Thyroid gland (tissue), 4 donors: ENCODE measurements around the gene NOL11. TPM values are rescaled to one million over a fixed set of nuclear protein-coding genes. Genes with fewer than 3 reads are reported as not detected.
"Not testable (repeated sequence)": the region's sequence is repeated elsewhere in the genome, so short reads cannot be mapped to it uniquely, and the experiment has no call there.

Experiments
- DNase-seq, 2 donors: peaks; one replicate each; pipeline ENCODE4 v3.0.0-alpha.2; 2019
- H3K27ac ChIP-seq, 3 donors: fragments of 200-600 bp; sonication (generic); 1 replicate in 2 of 3; 2 replicates in 1 of 3; pipeline ENCODE4 v1.5.1; 2016 to 2019; ENCODE audit warnings: mild to moderate bottlenecking in 1 of 3, moderate library complexity in 1 of 3
- H3K27me3 ChIP-seq: fragments of 200-600 bp; sonication (generic); one replicate; pipeline ENCODE4 v1.5.1; 2019
- H3K36me3 ChIP-seq, 2 donors: fragments of 200-600 bp; sonication (generic); one replicate each; pipeline ENCODE4 v1.5.1; 2016 to 2019
- H3K4me1 ChIP-seq, 2 donors: fragments of 200-600 bp; sonication (generic); one replicate each; pipeline ENCODE4 v1.5.1; 2017 to 2019
- H3K4me3 ChIP-seq, 3 donors: fragments of 200-600 bp; sonication (generic); replicated peaks in 1 of 3; 1 replicate in 2 of 3; 2 replicates in 1 of 3; pipeline ENCODE4 v1.5.1; 2016; ENCODE audit warnings: mild to moderate bottlenecking in 1 of 3
- H3K9me3 ChIP-seq: fragments of 200-600 bp; sonication (generic); one replicate; pipeline ENCODE4 v1.5.1; 2017
- CTCF ChIP-seq, 6 experiments: fragments of 200-600 bp in 3 of 6; fragments of 450-650 bp in 3 of 6; sonication (generic) in 3 of 6; IDR thresholded peaks; one replicate each; pipeline ENCODE4 v1.5.1; 2016 to 2019; ENCODE audit warnings: antibody characterized with exemption in 6 of 6, mild to moderate bottlenecking in 2 of 6, inconsistent platforms in 1 of 6, moderate library complexity in 1 of 6
- POLR2A ChIP-seq, 2 donors: fragments of 450-650 bp; IDR thresholded peaks; one replicate each; pipeline ENCODE4 v1.6.1; 2017; ENCODE audit warnings: antibody characterized with exemption in 2 of 2, mild to moderate bottlenecking in 2 of 2, moderate library complexity in 1 of 2
- WGBS, 2 donors: methylation state at CpG; one replicate each; pipeline ENCODE4 v1.1.5; 2017; 5-methylcytosine and 5-hydroxymethylcytosine counted together
- intact Hi-C: fragments of 100-400 bp; cut with DNase I; formaldehyde crosslinking; loops from one replicate; pipeline ENCODE4 v1.15.1; 2023
- total RNA-seq, 4 donors: library from RNA; depleted of rRNA; stranded (reverse); fragments of >200 nt; gene quantifications; one replicate each; pipeline ENCODE4 v1.2.3, GENCODE V29; 2016

The NOL11 gene
- total RNA-seq, 4 donors from 2014 or later, result 25.7 to 43.7 (median 34.8) TPM

GRCh38 chr17:67753026-67753425 lies 35.3 kb downstream of the NOL11 start:
- no peaks in the 10 kb centered on the region for H3K9me3 ChIP-seq
- no peak for DNase-seq
- TF ChIP-seq CTCF (IDR thresholded peaks at IDR 0.05), result no peak
- no peak for TF ChIP-seq POLR2A (IDR thresholded peaks at IDR 0.05)
- H3K36me3 ChIP-seq, result peaks cover 4 to 15% of the 10 kb centered on the region in 2 donors
- no peak overlapping the region for H3K4me3 ChIP-seq
- no peaks in the 10 kb centered on the region for H3K4me1 ChIP-seq
- no peaks in the 10 kb centered on the region for H3K27me3 ChIP-seq
- no peak overlapping the region for H3K27ac ChIP-seq
- intact Hi-C loops, result no loop called here
- WGBS, 2 donors, result 94 to 96% methylated on average over 10 of the region's 10 CpGs

GRCh38 chr17:67754001-67754400 lies 36.3 kb downstream of the NOL11 start:
- Histone ChIP-seq H3K4me3 (no peak overlapping the region), H3K27me3 (no peaks in the 10 kb centered on the region), H3K27ac (no peak overlapping the region), H3K36me3 (peaks cover 4 to 8% of the 10 kb centered on the region in 2 donors), H3K9me3 (no peaks in the 10 kb centered on the region), H3K4me1 (no peaks in the 10 kb centered on the region)
- WGBS, 2 donors, result 94% methylated on average over 5 of the region's 5 CpGs
- TF ChIP-seq POLR2A (IDR thresholded peaks at IDR 0.05), result no peak
- no peak for TF ChIP-seq CTCF (IDR thresholded peaks at IDR 0.05)
- DNase-seq, result no peak
- intact Hi-C loops, result no loop called here

DNA sequence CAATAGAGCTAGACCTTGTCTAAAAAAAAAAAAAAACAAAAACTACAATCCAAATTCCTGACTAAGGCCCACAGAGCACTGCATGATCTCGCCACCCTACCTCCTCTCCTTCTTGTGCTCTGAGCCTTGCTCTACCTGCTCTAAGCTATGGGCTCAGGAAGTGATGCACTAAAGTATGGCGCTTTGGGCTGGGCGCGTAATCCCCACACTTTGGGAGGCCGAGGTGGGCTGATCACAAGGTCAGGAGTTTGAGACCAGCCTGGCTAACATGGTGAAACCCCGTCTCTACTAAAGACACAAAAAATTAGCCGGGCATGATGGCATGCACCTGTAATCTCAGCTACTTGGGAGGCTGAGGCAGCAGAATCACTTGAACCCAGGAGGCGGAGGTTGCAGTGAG lies 37.0 kb downstream of the NOL11 start:
- H3K27me3 ChIP-seq, H3K36me3 ChIP-seq, H3K27ac ChIP-seq, H3K4me3 ChIP-seq, DNase-seq, H3K4me1 ChIP-seq, intact Hi-C loops, H3K9me3 ChIP-seq: not testable (repeated sequence)
- 97 to 98% methylated on average over 8 of the region's 8 CpGs for WGBS, 2 donors

DNA sequence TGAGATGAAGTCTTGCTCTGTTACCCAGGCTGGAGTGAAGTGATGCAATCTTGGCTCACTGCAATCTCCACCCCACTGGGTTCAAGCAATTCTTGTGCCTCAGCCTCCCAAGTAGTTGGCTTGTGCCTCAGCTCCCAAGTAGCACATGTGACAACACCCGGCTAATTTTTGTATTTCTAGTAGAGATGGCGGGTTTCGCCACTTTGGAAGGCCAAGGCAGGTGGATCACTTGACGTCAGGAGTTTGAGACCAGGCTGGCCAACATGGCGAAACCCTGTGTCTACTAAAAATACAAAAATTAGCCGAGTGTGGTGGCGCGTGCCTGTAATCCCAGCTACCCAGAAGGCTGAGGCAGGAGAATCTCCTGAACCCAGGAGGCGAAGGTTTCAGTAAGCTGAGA lies 39.0 kb downstream of the NOL11 start:
- H3K36me3 ChIP-seq, H3K4me3 ChIP-seq, intact Hi-C loops, H3K4me1 ChIP-seq, H3K9me3 ChIP-seq, H3K27me3 ChIP-seq, DNase-seq, H3K27ac ChIP-seq: not testable (repeated sequence)
- WGBS, 2 donors, result 91 to 92% methylated on average over 9 of the region's 9 CpGs

DNA sequence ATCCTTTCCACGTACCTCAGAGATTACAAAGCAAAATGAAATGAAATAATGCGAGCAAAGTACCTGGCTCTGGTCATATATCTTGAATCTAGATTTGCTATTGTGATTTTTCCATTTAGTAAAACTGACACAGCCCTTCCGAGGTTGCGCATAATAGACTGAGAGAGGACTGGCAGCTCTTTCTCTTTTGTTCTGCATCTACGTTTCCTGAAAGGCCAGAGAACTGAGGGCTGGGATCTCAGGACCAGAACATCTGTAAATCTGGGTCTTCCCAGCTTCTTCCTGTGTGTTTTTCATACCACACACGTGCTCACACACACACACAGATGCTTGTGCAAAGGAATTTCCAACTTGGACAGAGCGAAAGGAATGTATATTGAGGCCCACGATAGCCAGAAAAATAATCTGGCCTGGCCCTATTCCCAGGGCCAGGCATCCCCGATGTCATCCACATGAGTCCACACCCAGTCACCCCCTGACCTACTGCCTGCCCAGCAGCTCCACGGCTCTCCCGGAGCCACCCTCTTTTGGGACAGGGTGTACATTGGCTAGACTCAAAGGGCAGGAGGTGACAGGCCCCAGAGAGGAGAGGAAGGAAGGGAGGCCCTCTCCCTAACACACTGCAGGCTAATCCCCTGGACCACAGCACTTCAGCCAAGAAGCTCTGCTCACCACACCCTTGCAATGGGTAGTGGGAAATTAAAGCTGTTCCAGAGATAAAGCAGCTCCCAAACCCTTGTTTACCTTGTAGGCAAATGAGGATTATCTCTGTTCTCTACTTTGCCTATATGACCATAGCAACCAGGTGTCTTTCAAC lies 41.8 kb downstream of the NOL11 start:
- WGBS, 2 donors, result 59 to 66% methylated on average over 9 to 11 of the region's 11 CpGs
- Histone ChIP-seq H3K36me3 (no peaks in the 10 kb centered on the region), H3K4me1 (no peaks in the 10 kb centered on the region), H3K27ac (no peak overlapping the region), H3K27me3 (no peaks in the 10 kb centered on the region), H3K4me3 (no peak overlapping the region), H3K9me3 (no peaks in the 10 kb centered on the region)
- DNase-seq, result peak; percentile 19 to 34
- TF ChIP-seq CTCF (IDR thresholded peaks at IDR 0.05) (no peak), POLR2A (IDR thresholded peaks at IDR 0.05) (no peak)
- intact Hi-C loops, result no loop called here

DNA sequence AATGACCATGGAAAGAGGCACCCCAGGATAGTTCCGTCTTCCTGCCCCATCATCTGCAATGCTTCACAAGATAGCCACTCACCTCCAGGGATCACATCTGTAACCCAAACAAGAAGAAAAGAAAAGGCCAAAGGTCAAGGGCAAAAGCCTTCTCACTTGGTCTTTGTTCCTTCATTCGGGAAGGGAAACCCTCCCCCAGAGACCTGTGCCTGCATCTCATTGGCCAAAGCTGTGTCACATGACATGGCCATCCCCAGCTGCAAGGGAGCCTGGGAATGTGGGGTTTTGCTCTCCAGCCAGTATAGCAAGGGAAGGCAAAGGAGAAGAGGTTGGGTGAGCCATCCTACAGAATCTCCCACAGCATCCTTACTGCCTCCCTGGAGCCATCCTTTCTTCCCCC lies 47.9 kb downstream of the NOL11 start:
- intact Hi-C loops, result no loop called here
- 81 to 100% methylated on average over 2 of the region's 2 CpGs for WGBS, 2 donors
- Histone ChIP-seq H3K4me3 (no peak overlapping the region), H3K27me3 (no peaks in the 10 kb centered on the region), H3K9me3 (no peaks in the 10 kb centered on the region), H3K27ac (no peak overlapping the region), H3K4me1 (no peaks in the 10 kb centered on the region), H3K36me3 (no peaks in the 10 kb centered on the region)
- no peak for DNase-seq
- no peak for TF ChIP-seq POLR2A (IDR thresholded peaks at IDR 0.05)
- no peak for TF ChIP-seq CTCF (IDR thresholded peaks at IDR 0.05)
